ENCODE data around the gene CRYAA. TPM values are rescaled to one million over a fixed set of nuclear protein-coding genes. Genes with fewer than 3 reads are reported as not detected.
"Not testable (repeated sequence)": the region's sequence is repeated elsewhere in the genome, so short reads cannot be mapped to it uniquely, and the experiment has no call there.

CRYAA gene
- total RNA-seq, 1 experiment from 2014 or later: not detected

GRCh38 chr21:43149344-43149743 is 19.5 kb upstream of the CRYAA start:
- H3K4me2 ChIP-seq (ENCODE audit: insufficient read depth, insufficient read length, low read length); H4K91ac ChIP-seq (ENCODE audit: insufficient read length, low read depth, low read length); H2AFZ ChIP-seq (ENCODE audit: low read length); H3K23ac ChIP-seq (ENCODE audit: insufficient read length, low read depth, low read length); H2BK20ac ChIP-seq (ENCODE audit: low read depth, low read length, poor library complexity, severe bottlenecking); H4K5ac ChIP-seq (ENCODE audit: insufficient read length, low read depth, low read length); H3K27ac ChIP-seq (ENCODE audit: insufficient read length, low read depth, low read length); DNase-seq; H3K4me3 Mint-ChIP-seq; H3K4me1 ChIP-seq (ENCODE audit: insufficient read depth, low read length); H2AK5ac ChIP-seq (ENCODE audit: insufficient read length, low read length); H3K79me2 ChIP-seq (ENCODE audit: insufficient read depth, low read length); H3K9ac ChIP-seq (ENCODE audit: extremely low read depth, insufficient read length, low read length); H3K9me3 ChIP-seq (ENCODE audit: control insufficient read depth, low read depth, low read length); H3T11ph ChIP-seq (ENCODE audit: low read length); H3K27me3 Mint-ChIP-seq (ENCODE audit: low read depth); H3K79me1 ChIP-seq (ENCODE audit: insufficient read depth, low read depth, low read length, poor library complexity, severe bottlenecking); H3K4me1 Mint-ChIP-seq; H4K8ac ChIP-seq (replicated peaks; ENCODE audit: insufficient read length, low read depth, low read length); H3K27ac Mint-ChIP-seq; H3K56ac ChIP-seq (ENCODE audit: insufficient read length, low read depth, low read length); H3K23me2 ChIP-seq (ENCODE audit: insufficient read length, low read depth, low read length, poor library complexity, severe bottlenecking); H2BK15ac ChIP-seq (ENCODE audit: low read depth, low read length); H2BK12ac ChIP-seq (ENCODE audit: insufficient read length, low read depth, low read length); H3K36me3 Mint-ChIP-seq (ENCODE audit: insufficient read depth in 1 of 3, low read depth in 3 of 3); H4K20me1 ChIP-seq (ENCODE audit: control insufficient read depth, insufficient read depth, insufficient read length); H3K14ac ChIP-seq (ENCODE audit: insufficient read depth, low read length); H3K9me3 Mint-ChIP-seq; H3K27me3 ChIP-seq (ENCODE audit: insufficient read depth, low read length); H2BK120ac ChIP-seq (ENCODE audit: low read depth, low read length, poor library complexity, severe bottlenecking); H2BK5ac ChIP-seq (ENCODE audit: insufficient read length, low read length); H3K18ac ChIP-seq (ENCODE audit: insufficient read length, low read depth, low read length); H3K4ac ChIP-seq (ENCODE audit: low read depth, low read length): not testable (repeated sequence)
- WGBS (ENCODE audit: extremely low coverage, insufficient read length, low lambda C conversion rate): no CpG with 5 or more reads among the region's 11 CpGs

DNA sequence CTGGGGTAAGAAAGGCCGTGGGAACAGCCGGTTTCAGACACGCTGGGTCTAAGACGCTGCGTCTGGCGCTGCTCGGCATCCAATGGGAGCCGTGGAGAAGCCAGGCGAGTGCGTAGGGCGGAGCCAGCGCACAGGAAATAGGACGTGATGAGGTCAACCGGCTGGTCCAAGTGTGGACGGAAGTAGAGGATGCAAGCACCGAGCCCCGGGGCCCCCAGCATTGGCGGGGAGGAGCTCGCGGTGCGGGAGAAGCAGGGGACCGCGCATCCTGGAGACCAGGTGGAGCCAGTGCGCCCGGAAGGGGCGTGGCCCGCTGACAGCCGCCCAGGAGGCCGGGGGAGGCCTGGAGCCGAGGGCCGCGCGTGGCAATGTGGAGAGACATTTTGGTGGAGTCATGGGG is 15.2 kb upstream of the CRYAA start:
- H3K27ac ChIP-seq (ENCODE audit: insufficient read length, low read depth, low read length); H3K4me1 Mint-ChIP-seq; H3K56ac ChIP-seq (ENCODE audit: insufficient read length, low read depth, low read length); H3K14ac ChIP-seq (ENCODE audit: insufficient read depth, low read length); H2BK15ac ChIP-seq (ENCODE audit: low read depth, low read length); H3K27me3 ChIP-seq (ENCODE audit: insufficient read depth, low read length); H3K27ac Mint-ChIP-seq; H2BK120ac ChIP-seq (ENCODE audit: low read depth, low read length, poor library complexity, severe bottlenecking); H2AFZ ChIP-seq (ENCODE audit: low read length); H3K79me2 ChIP-seq (ENCODE audit: insufficient read depth, low read length); H3K9me3 Mint-ChIP-seq; H3T11ph ChIP-seq (ENCODE audit: low read length); H4K5ac ChIP-seq (ENCODE audit: insufficient read length, low read depth, low read length); H2BK12ac ChIP-seq (ENCODE audit: insufficient read length, low read depth, low read length); H3K4me3 Mint-ChIP-seq; H4K91ac ChIP-seq (ENCODE audit: insufficient read length, low read depth, low read length); H3K36me3 Mint-ChIP-seq (ENCODE audit: insufficient read depth in 1 of 3, low read depth in 3 of 3); H3K27me3 Mint-ChIP-seq (ENCODE audit: low read depth); H3K79me1 ChIP-seq (ENCODE audit: insufficient read depth, low read depth, low read length, poor library complexity, severe bottlenecking); H3K9ac ChIP-seq (ENCODE audit: extremely low read depth, insufficient read length, low read length); H4K8ac ChIP-seq (replicated peaks; ENCODE audit: insufficient read length, low read depth, low read length); H2BK20ac ChIP-seq (ENCODE audit: low read depth, low read length, poor library complexity, severe bottlenecking); H4K20me1 ChIP-seq (ENCODE audit: control insufficient read depth, insufficient read depth, insufficient read length); H3K4me2 ChIP-seq (ENCODE audit: insufficient read depth, insufficient read length, low read length); H3K18ac ChIP-seq (ENCODE audit: insufficient read length, low read depth, low read length); H3K4ac ChIP-seq (ENCODE audit: low read depth, low read length); H3K23ac ChIP-seq (ENCODE audit: insufficient read length, low read depth, low read length); H2BK5ac ChIP-seq (ENCODE audit: insufficient read length, low read length); H3K9me3 ChIP-seq (ENCODE audit: control insufficient read depth, low read depth, low read length); H3K23me2 ChIP-seq (ENCODE audit: insufficient read length, low read depth, low read length, poor library complexity, severe bottlenecking); H2AK5ac ChIP-seq (ENCODE audit: insufficient read length, low read length); DNase-seq; H3K4me1 ChIP-seq (ENCODE audit: insufficient read depth, low read length): not testable (repeated sequence)
- WGBS (ENCODE audit: extremely low coverage, insufficient read length, low lambda C conversion rate): no CpG with 5 or more reads among the region's 33 CpGs
